Measurements from ENCODE around the gene KIAA2012.
"Not testable (repeated sequence)": the region's sequence is repeated elsewhere in the genome, so short reads cannot be mapped to it uniquely, and the experiment has no call there.

Gene KIAA2012

DNA sequence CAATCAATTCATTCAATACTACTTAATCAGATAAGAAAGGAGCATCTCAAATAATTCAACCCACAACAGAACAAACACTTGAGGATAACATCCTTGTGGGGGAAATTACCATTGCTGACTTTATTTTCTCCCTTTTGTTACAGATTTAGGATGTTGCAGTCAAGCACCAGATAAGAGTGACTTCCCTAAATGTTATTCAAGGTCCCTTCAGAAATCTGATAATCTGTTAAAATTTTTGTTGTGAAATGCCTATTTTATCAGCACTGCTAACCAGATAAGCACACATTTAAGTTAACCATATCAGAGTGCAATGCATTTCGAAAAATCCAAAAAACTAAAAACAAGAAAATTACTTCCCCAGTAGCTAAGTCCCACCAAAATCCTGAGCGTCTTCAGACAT, 131.8 kb downstream of the KIAA2012 start:
- DNase-seq = no peak

DNA sequence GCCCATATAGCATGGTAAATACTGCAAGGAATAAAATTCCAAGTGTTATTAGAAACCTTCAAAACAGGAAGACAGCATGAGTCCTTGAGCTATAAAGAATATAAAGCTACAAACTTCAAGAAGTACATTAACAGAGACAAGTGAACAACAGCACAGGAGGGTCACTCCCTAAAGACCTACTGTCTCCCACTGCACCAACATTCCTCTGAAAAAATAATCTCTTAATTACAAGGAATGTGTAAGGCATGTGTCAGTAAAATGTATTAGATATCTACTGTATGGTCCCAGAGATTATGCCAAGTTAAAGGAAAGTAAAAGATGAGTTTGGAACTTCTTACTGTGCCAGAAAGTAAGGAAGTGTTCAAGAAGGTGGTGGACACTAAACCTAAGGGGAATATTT, 135.5 kb downstream of the KIAA2012 start:
- no peak for DNase-seq

- DNase-seq = no peak
These were observed 142.1 kb downstream of the KIAA2012 start for GRCh38 chr2:202215179-202215578.

DNA sequence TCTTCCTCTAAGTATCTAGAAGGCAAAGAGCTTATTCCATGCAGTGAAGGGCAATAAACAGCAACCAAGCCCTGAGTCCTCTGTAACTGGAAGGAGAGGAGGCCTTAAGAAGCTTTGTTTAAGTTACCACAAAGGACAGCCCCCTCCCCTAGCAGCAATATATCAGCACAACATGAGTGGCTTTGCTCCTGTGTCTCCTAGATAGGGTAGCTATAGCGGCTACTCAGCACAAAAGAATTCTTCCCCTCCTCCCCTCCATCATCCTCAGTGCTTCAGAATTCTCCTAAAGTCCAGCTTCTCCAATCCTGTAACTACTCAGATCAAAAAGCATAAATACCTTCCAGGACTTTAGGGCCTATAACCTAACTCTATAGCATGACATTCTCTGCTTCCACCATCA, 148.8 kb downstream of the KIAA2012 start:
- DNase-seq = no peak

DNA sequence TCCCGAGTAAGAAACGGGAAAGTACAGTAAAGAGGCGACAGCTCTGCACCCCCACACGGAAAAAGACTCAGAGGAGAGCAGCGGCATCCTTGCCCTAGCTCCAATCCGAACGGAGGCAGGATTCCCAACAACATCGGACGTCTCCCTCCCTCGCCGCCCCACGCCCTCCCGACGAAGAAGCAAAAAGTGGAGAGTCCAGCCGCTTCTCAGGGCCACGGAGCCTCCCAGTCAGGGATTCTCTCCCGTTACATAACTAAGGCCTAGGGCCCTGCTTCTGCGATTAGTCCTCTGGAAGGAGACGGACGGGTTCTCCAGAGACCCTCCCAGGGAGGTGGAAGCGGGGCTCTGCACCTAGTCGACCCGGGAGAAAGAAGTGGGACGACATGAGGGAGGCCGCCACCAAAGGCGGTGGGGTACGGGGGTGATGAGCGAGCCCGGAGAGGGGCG, 164.8 kb downstream of the KIAA2012 start:
- DNase-seq = peak; percentile 71

DNA sequence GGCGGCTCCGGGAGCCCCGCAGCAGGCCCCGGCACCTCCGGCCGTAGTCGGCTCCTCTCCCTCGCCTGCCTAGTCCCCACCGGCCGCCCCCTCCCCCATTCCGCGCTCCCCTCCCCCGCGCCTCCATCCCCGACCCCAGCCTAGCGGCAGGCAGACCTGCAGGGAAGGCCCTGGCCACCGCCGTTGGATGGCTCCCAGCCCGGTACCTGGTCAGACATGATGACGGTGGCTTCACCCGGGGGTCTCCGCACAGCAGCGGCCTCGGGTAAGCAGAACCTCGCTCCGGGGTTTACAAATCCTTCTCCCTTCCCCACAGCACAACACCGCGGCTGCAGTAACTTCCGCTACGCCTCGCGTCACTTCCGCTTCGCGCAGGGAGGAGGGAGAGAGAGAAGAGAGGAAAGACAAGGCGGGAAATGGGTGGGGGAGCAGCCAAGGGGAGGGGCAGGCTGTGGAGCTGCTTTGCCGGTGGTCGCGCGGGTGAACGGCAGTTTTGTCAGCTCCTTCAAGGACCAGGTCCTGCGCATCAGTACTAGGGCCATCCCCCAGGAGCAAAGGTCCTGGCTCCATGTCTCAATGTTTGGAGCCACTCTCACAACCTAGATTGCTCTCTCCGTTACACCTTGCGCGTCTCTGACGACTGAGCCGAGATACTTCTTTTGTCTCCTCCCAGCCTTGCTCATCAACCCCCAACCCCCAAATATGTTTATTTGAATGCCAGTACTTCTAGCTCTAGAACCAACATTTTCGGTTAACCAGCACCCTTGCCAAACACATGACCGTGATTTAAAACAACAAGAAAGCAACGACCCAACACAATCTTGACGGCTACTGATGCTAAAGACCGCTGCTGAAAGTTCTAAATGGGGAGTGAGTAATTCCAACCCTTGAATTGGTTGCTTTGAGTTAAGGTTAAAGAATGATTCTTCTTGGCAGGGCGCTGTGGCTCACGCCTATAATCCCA, 165.5 kb downstream of the KIAA2012 start, which contains the start of gene SUMO1:
TSS of gene SUMO1 (minus strand) at position 364 of the 964 bp plus-strand sequence. CDS start at position 218, 146 bp downstream.
- DNase-seq = peak; percentile 96

DNA sequence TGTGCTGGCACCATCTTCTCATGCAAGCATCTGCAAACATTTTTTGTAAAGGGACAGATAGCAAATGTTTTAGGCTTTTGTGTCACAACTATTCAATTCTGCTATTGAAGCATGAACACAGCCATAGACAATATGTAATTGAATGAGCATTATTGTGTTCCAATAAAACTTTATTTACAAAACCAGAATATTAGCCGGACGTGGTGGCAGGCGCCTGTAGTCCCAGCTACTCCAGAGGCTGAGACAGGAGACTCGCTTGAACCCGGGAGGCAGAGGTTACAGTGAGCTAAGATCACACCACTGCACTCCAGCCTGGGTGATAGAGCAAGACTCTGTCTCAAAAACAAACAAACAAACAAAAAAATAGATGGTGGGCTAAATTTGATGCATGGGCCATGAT, 174.7 kb downstream of the KIAA2012 start:
- not testable (repeated sequence) for DNase-seq

DNA sequence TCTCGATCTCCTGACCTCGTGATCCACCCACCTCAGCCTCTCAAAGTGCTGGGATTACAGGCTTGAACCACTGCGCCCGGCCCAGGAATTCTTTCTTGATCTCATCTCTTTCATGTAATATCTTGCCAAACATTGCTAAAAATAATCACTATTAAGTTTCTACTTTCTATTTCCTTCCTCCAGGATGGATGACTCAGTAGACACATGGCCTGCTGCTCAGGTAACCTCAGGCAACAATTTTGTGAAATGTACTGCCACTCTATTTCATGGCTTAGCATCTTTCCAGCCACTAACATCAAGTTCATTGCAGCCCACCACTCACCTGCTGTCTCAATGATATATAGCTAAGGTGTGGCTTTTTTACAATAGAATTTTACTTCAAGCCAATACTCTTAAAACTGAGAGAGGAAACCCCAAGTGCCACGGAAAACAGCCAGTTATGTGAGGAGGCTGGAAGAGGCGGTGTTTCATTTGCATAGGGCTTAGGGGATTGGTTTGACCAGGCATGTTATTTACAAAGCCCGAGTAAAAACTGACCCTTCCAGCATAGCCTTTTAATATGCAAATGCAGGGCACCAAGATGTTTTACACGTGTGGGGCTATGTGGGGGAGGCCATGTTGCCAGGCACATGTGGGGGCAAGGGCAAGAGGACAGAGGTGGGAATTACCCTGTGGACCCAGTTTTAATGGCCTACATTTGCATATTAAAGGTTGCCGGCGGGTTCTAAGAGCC, 176.6 kb downstream of the KIAA2012 start:
- DNase-seq = no peak

DNA sequence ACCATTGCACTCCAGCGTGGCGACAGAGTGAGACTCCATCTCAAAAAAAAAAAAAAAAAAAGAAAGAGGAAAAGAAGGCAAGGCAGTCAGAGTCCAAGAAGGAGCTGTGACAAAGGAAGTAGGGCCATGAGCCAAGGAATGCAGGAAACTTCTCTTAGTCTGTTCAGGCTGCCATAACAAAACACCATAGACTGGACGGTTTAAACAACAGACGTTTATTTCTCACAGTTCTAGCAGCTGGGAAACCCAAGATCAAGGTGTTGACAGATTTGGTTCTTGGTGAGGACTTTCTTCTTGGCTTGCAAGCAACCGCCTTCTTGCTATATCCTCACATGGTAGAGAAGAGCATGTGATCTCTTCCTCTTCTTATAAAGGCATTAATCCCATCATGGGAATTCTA, 178.4 kb downstream of the KIAA2012 start:
- no peak for DNase-seq
